GM21381 (cell line): ENCODE measurements around the gene CNPY1.

ENCODE experiments used
- ATAC-seq: cut with Tn5 transposase; IDR thresholded peaks from one replicate; pipeline ENCODE4 v1.9.1; 2021; ENCODE audit warnings: mild to moderate bottlenecking, moderate library complexity; ENCODE audit not compliant: unreplicated experiment

Gene CNPY1

GRCh38 chr7:155560196-155560885, 14.0 kb upstream of the CNPY1 start:
- no peak for ATAC-seq

- no peak for ATAC-seq
These were observed 13.3 kb upstream of the CNPY1 start for GRCh38 chr7:155559519-155560108.

GRCh38 chr7:155558961-155559360, 12.6 kb upstream of the CNPY1 start:
- no peak for ATAC-seq

GRCh38 chr7:155558351-155558750, 12.0 kb upstream of the CNPY1 start:
- no peak for ATAC-seq

GRCh38 chr7:155557778-155558177, 11.4 kb upstream of the CNPY1 start:
- ATAC-seq: no peak

GRCh38 chr7:155556763-155557162, 10.4 kb upstream of the CNPY1 start:
- ATAC-seq: no peak

- ATAC-seq: no peak
These were observed 8.8 kb upstream of the CNPY1 start for GRCh38 chr7:155555116-155555695.

GRCh38 chr7:155553871-155554270, 7.5 kb upstream of the CNPY1 start:
- ATAC-seq: no peak

GRCh38 chr7:155551785-155552611, 5.6 kb upstream of the CNPY1 start:
- ATAC-seq: no peak

GRCh38 chr7:155550916-155551315, 4.6 kb upstream of the CNPY1 start:
- no peak for ATAC-seq

GRCh38 chr7:155549226-155549625, 2.9 kb upstream of the CNPY1 start:
- ATAC-seq: no peak

- no peak for ATAC-seq
These were observed 917 bp upstream of the CNPY1 start for GRCh38 chr7:155547161-155547791.

- ATAC-seq: no peak
These were observed 1.0 kb downstream of the CNPY1 start for GRCh38 chr7:155545348-155545747.

- ATAC-seq: no peak
These were observed 1.9 kb downstream of the CNPY1 start for GRCh38 chr7:155544485-155544884.

GRCh38 chr7:155543926-155544325, 2.4 kb downstream of the CNPY1 start:
- no peak for ATAC-seq

GRCh38 chr7:155543011-155543876, 3.1 kb downstream of the CNPY1 start:
- ATAC-seq: no peak

- no peak for ATAC-seq
These were observed 4.2 kb downstream of the CNPY1 start for GRCh38 chr7:155541986-155542675.

- ATAC-seq: no peak
These were observed 5.8 kb downstream of the CNPY1 start for GRCh38 chr7:155540553-155540952.

- ATAC-seq: no peak
These were observed 8.1 kb downstream of the CNPY1 start for GRCh38 chr7:155538293-155538692.

GRCh38 chr7:155536451-155536850, 9.9 kb downstream of the CNPY1 start:
- no peak for ATAC-seq
